Adipose tissue (tissue), 3 donors: Measurements from ENCODE around the gene GABBR2. TPM values are rescaled to one million over a fixed set of nuclear protein-coding genes. Genes with fewer than 3 reads are reported as not detected.

Source experiments
- H3K27ac ChIP-seq: one replicate; pipeline ENCODE4 v1.5.1; 2013; ENCODE audit warnings: low read depth, low read length
- WGBS, 3 donors: extraction: QIAGEN DNeasy Blood & Tissue Kit; methylation state at CpG; one replicate each; pipeline ENCODE4 v1.1.7; 2013; 5-methylcytosine and 5-hydroxymethylcytosine counted together
- polyA plus RNA-seq, 3 donors: library from polyadenylated mRNA; stranded (reverse); fragments of 200-250 nt; gene quantifications; one replicate each; pipeline ENCODE4 v1.2.3, GENCODE V29; 2013
- donor health status: healthy with polysubstance abuse.
- donor health status: Bipolar disorder and iron deficiency.
- donor health status: healthy.

The GABBR2 gene
- polyA plus RNA-seq, 3 donors: 0.01 TPM; not detected in 2

DNA sequence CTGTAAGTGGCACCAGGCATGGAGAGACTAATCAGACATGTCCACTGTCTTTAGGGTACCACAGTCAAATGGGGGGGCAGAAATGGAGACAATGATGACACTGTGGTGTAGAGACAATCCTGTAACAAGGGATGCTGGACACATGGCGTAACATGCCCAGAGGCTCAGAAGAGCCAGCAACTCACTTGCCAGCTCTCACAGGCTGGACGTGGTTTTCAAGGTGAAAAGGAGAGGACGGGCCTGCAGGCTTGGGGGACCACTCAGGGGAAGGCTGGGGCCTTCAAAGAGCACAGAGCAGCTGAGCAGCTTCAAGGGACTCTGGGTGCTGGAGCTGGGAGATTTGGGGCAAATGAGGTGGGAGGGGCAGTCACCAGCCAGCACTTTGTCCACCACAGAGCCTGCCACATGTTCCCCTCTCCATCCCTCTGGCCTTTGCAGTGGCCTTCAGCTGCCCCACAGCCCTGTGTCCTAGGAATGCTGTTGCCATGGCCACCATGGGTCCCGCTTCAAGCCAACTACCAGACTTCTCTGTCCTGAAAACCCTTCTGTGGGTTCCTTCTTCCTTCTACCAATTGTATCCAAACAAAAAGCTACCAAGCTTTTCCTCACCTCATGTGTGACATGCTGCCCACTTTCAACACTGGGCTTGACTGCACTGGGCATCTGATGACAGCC is 140.4 kb downstream of the GABBR2 start:
- WGBS, 3 donors: 82 to 89% (median 84%) methylated on average over 4 of the region's 4 CpGs

DNA sequence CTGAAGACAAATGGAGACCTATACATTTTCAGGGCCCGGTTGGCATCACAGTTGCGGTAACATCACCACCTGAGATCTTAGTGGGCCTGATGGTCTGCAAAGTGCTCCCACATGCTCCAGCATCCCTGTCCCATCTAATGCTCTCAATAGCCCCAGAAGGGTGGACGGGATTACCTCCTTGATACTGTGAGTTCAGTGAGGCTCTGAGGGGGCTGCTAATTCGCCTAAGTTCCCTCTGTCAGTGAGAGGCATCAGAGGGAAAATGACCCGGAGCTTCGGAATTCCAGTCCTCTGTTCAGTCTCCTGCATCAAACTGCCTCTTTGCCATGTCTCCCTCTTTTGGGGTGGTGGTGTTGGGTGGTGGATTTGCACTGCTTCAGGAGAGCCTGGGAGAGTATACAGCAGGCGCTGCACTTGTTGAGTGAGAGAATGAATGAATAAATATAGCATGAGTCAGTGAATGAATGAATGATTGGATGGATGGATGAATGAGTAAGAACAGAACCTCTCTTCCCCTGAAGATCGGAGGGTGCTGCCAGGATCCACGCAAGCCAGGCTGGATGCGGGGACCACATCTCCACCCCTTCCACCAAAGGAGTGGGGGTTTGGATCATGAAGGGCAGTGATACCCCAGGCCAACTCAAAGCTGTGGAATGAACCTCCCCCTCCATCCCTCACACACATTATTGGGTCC is 141.0 kb downstream of the GABBR2 start:
- H3K27ac ChIP-seq: no peak overlapping the region
- WGBS, 3 donors: 87 to 90% (median 89%) methylated on average over 10 of the region's 10 CpGs

More for the DNA sequence above, 140.4 kb downstream of the GABBR2 start:
- H3K27ac ChIP-seq: no peak overlapping the region

DNA sequence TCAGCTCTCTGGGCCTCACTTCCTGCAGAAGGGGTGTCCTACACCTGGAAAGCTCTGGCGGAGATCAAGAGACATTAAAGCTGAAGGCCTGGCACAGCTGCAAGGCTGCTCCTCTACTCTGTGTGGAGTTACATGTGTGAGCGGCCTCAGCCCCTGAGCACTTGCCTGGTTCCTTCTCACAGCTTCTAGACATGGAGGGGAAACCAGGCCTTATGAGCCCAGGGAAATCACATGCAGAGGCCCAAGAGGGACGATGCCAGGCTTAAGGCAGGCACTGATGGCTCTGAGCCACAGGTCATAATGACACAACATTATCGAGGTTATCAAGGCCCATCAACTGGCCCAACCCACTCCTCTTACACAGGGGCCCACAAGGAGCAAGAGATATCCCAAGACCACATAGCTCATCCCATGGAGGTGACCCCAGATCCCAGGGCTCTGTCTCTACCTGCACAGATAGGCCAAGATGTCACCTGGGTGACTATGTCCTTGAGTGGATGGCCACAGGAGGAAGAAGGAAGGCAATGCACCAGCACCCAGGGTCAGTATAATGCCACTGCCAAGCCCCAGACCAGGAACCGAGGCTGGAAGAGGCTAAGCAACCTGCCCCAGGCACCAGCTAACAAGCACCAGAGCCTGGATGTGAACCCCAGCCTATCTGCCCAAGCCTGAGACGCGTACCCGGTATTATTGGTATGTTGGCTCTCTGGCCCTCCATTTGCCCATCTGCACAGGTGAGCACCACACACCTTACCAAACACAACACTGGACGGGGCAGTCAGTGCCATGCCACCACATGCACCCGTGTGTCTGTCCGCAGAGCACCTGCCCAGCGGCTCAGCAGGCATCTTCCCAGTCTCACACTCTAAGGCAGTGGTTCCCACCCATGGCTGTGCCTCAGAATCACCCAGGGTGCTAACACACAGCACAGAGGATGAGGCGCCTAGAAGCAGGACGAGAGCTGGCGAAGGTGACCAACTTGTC is 143.3 kb downstream of the GABBR2 start:
- H3K27ac ChIP-seq: no peak overlapping the region
- 94 to 97% (median 94%) methylated on average over 15 of the region's 15 CpGs for WGBS, 3 donors

DNA sequence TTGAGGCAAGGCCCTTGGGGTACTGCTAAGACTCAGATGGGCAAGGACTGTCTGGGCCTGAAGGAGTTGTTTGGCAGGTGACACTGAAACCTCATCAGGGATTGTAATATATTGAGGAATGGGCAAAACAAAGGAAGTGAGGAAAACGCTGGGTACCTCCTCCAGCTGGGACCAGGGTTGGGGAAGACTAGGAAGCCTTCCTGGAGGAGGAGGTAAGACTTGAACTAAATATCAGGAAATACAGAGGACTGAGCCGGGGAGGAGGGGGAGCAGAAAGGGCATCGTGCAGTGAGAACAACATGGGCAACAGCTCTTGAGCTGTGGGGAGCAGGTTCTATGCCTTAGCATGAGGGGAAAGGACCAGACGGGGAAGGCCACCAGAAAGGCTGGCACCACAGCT is 144.0 kb downstream of the GABBR2 start:
- H3K27ac ChIP-seq: no peak overlapping the region
- 84 to 95% (median 86%) methylated on average over 4 of the region's 4 CpGs for WGBS, 3 donors

DNA sequence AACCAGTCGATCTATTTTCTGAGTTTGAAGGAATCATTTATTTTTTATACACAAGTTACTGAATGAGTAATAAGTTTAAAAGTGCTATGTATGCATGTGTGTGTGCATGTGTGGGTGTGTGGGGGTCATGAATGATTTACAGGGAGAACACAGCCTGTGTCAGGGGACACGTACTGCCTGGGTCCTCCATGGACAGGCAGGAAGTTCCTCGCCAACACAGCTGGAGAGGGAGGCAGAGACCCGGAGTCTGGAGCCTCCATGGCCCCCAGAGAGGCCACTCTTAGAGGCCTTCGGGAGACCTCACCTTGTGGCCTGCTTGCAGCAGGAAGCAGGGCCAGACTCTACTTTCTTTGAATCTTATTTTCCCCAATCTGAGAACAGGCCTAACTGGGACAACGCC is 144.7 kb downstream of the GABBR2 start:
- no peak overlapping the region for H3K27ac ChIP-seq
- WGBS, 3 donors: 76 to 91% (median 89%) methylated on average over 6 of the region's 6 CpGs

DNA sequence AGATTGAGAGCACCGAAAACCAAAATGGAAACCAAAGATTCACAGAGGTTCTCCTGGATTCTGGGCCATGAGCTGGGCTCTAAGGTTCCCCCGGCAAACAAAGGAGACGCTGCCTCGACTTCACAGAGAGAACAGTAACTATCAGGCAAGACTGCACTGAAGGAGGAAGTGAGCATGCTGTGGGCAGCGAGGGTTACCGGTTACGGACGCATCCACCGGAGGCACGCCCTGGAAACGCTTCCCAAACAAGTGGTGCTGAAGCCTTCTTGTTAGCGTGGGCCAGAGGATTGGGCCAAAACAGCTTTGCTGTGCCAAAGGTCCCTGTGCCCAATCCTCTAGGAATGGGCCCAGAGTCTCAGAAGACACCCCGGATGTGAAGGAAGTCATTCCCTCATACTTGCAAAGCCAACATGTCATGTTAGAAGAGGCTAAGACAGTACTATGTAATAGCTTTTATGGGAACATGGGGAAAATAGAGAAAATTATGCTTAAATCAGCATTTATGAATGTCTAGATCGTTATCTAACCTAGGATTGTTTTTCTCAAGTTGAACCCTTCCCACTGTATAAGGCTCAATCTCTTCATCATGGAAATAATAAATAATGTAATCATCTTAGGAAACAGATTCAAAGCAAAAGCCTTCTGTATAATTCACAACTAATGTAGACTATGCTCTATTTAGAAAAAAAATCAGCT is 145.4 kb downstream of the GABBR2 start:
- no peak overlapping the region for H3K27ac ChIP-seq
- 81 to 93% (median 84%) methylated on average over 14 of the region's 14 CpGs for WGBS, 3 donors

DNA sequence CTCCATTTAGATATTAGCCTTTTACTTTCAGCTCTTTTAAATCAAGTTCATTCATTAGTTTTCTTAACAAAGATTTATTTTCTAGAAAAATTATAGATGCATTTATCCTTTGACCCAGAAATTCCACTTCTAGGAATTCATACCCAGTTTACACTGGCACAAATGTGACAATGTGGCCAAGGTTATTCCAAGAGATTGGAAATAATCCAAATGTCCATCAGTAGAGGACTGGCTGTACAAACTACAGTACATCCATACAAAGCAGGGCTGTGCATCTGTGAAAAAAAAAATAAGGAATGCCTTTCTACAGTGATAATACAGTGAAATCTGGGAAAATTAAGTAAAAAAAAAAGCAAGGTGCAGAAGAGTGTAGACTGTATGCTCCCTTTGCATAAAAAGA is 149.2 kb downstream of the GABBR2 start:
- H3K27ac ChIP-seq: no peak overlapping the region

DNA sequence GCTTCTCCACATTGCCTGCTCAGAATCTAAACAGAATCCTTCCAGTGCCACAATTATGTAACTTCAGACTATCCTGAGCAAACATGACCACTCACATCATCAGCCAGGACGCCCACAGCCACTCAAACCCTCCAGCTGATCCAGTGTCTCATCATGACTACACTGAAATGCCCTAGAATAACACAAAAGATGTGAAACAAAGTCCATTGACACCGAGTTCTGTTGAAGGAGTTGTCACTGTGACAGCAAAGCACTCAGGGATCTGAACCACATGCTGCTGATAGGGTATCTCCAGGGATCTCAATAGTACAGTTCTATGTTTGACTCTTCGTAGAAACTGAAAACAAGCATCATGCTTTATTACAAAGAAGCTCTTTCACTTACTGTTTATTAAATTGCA is 150.2 kb downstream of the GABBR2 start:
- 59 to 65% (median 62%) methylated on average over 3 of the region's 3 CpGs for WGBS, 3 donors
- H3K27ac ChIP-seq: no peak overlapping the region

DNA sequence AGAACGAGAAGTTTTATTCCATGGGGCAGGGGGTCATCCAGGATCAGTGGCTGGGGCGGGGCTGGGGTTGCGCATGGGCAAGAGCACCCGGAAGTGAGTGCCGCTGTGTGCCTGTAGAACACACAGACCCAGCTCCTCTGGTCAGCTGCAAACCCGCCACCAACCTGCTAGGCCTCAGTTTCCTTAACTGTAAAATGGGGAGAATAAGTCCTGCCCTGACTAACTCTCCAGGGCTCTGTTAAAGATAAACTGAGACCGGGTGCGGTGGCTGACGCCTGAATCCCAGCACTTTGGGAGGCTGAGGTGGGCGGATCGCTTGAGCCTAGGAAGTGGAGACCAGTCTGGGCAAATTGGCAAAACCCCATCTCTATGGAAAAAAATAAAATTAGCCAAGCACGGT is 152.2 kb downstream of the GABBR2 start:
- H3K27ac ChIP-seq: no peak overlapping the region
- 88 to 92% (median 91%) methylated on average over 12 of the region's 12 CpGs for WGBS, 3 donors

DNA sequence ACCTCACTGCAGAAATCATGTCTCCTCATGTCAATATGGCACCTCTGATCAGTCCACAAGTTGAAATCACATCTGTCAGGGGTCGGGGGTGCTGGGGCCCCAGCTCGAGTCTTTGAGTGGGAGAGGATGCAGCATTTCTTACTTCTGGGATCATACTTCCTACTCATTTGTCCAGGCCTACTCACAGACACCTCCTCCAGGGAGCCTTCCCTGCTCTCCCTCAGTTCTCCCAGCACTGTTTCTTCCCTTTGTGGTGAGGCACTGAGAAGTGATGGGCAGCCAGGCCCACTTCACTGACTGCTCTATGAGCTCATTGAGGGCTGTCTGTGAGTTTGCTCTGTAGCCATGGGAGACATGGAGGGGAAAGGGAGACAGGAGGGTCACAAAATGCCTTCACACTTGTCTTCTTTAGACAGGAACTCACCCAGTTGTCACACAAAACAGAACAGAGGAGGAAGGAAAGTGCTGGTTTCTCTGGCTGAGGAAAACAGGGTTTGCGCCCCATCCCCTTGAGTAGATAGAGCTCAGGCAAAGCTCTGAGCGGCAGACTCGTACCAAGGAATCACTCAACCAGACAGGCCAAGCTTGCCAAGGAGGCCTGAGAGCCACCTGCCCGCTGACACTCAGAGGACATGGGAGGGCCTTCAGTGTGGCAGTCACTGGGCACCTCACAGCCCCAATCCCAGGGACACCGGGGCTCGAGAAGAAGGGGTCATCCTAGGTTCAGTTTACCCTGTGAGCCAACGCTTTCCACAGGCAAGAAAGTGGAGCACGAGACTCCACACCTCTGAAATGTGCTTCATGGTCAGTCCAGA is 152.9 kb downstream of the GABBR2 start:
- 84 to 89% (median 85%) methylated on average over 10 of the region's 10 CpGs for WGBS, 3 donors
- no peak overlapping the region for H3K27ac ChIP-seq

DNA sequence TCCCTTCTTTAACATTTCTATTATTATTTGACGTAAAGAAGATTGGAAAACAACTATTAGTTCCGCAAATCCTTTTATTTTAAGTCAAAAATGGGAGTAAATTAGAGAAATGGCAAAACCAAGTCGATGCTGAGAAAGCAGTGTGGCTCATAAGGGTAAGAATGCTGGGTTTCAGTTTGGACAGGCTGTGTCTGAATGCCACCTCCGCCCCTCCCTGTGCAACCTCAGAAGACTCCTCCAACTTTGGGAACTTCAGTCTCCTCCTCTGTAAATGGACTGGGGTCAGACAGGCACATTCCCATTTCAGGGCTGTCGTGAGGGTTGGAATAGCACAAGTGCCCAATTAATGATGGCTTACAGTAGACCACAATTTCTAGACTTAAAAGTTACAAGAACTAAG is 154.0 kb downstream of the GABBR2 start:
- WGBS, 3 donors: 82 to 92% (median 84%) methylated on average over 5 of the region's 5 CpGs

DNA sequence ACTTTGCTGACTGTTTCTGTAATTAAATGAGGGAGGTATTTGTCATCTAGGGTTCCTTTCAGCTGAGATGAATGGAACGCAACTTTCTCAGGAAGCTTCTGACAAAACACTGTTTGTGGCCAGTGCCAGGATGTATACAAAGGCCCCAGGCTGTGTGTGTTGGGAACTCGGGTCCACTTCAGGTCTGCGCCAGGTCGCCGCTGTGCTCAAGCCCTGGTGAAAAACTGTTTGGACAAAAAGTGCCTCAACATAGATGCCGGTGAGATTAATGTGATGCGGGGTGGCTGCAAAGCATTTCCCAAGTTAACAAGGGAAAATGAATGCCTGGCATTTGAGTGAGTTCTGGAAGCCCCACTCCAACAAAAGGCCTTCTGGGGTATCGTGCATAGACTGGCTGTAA is 156.4 kb downstream of the GABBR2 start:
- WGBS, 3 donors: 54 to 75% (median 68%) methylated on average over 8 of the region's 8 CpGs
- no peak overlapping the region for H3K27ac ChIP-seq

More for the DNA sequence above, 154.0 kb downstream of the GABBR2 start:
- no peak overlapping the region for H3K27ac ChIP-seq

DNA sequence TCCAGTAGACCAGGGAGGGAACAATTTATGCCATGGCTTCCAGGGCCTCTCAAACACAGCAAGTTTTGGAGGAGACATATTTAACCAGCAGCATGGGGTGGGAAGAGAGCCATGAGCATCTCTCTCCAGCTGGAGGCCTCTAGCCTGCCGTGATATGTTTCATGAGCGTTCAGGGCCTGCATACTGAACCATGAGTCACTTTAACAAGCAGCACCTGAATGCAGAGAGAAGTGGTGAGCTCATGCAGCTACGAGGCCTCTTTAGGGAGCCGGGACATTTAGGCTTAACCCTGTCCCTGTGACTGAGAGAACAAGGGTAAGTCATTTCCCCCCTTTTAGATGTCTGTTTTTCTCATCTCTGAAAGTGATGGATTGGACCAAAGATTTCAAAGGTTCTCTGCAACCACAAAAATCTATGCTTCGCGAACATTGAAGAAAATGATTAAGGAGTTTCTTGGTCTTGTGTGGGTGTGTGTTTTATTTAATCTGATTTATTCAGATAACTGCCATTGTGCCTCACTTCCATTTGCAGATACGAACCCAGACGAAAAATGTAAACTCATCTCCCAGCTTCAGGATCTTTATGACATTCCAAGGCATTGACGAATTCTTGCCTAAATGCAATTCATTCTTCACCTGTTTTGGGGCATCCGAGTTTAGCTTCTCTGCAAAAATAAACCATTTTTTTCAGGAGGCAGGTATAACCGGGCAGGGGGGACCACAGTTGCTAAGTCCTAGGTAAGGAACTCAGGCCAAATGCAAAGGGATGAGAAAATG is 157.0 kb downstream of the GABBR2 start:
- WGBS, 3 donors: 67 to 85% (median 76%) methylated on average over 11 of the region's 11 CpGs

DNA sequence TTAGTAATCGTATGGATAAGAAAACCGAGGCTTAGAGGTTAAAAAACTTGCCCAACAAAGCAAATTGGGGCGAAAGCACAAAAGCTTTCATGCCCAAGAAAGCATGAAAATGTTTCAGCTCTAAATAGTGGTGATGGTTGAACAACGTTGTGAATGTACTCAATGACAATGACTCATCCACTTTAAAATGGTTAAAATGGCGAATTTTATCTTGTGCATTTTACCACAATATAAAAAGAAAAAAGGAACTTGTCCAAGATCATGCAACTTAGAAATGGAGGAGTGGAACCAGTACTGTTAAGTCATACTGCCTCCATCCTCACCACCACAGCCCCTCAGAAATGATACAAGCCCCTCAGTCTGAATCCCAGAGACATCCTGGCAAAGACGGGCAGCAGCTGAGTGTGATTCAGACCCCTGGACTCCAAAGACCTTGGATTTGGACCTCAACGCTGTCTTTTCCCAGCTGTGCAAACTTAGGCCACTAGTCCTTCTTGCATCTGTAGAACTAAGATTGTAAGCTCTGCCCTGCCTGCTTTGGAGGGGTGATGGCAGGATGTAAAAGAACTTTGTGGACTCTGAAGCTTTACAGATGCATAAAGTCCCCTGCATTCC is 158.4 kb downstream of the GABBR2 start:
- WGBS, 3 donors: 72 to 79% (median 73%) methylated on average over 7 of the region's 7 CpGs
- no peak overlapping the region for H3K27ac ChIP-seq

More for the DNA sequence above, 157.0 kb downstream of the GABBR2 start:
- H3K27ac ChIP-seq: no peak overlapping the region

DNA sequence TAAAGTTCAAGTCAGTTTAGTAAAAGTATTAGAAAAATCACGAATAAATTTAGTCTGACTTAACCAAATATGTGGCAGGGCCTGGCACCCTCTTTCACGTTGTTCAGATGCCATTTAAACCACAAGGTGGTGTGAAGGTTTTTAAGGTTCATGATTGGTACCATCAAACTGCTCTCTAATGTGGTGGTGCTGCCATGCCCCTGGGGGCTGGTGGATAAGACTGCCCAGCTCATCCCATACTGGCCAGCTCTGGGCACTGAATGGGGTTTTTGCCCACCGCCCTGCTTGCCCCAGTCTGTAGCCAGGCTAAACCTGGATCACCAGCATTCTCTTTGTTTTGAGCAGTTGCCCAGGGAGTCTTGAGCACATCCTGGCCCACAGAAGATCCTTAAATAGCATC is 159.3 kb downstream of the GABBR2 start:
- WGBS, 3 donors: 78 to 87% (median 86%) methylated on average over 3 of the region's 3 CpGs
- H3K27ac ChIP-seq: no peak overlapping the region

DNA sequence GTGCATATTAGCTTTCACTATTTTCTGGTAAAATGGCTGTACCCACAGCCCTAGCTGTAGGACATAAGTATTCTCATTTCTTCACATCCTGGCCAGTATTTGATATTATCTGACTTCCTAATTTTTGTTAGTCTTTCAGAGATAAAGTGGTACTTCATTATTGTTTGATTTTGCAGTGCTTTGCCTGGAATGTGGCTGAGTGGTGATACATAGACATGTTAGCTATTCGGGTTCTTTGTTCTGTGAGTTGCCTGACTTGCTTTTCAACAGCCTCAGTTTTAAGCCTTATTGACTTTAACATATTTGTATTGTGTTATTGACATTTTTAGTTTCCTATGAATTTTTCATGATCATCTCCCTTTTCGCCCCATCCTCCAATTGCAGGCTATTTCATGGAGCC is 161.1 kb downstream of the GABBR2 start:
- 86% methylated on average over 2 of the region's 2 CpGs; no CpG with 5 or more reads in 2 of the 3 donors for WGBS, 3 donors
- no peak overlapping the region for H3K27ac ChIP-seq

DNA sequence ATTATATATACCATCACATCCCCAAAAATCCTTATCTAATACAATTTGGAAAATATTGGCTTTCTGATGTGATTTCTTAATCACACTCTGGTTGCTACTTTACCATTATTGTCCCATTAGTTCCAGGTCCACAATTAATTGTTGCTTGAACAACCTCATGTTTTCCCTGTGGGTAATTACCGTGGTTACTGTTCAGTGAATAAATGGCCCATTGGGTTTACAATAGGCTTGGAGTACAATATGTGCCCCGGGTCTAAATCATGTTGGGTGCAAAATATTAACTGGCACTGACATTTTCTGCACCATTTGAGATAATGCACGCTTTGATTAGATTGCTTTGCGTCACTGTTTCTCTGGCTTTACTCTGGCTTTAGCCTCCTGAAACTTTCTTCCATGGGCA is 163.7 kb downstream of the GABBR2 start:
- WGBS, 3 donors: 49 to 82% (median 79%) methylated on average over 4 of the region's 4 CpGs
- H3K27ac ChIP-seq: no peak overlapping the region
